Measurements from ENCODE around the gene MED22.

The MED22 gene

DNA sequence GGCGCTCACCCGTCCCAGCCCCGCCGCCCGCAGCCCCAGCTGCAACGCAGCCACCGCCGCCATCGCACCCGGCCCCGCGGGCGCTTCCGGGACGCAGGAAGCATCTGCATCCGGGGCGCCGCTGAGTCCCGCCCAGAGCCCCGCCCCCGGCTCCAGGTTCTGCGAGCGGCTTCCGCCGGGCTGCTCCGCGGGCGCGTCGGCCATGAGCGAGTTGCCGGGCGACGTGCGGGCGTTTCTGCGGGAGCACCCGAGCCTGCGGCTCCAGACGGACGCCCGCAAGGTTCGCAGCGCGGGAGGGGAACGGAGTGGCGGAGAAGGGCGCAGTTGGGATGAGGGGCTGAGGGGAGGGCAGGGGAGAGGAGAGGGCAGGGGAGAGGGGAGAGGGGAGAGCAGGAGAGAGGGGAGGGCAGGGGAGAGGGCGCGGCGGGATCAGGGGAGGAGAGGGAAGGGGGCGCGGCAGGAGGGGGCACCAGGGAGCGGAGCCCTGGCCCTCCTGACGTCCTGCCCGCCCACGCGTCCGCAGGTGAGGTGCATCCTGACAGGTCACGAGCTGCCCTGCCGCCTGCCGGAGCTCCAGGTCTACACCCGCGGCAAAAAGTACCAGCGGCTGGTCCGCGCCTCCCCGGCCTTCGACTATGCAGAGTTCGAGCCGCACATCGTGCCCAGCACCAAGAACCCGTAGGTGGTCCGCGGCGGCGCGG lies 8.6 kb upstream of the MED22 start, which contains the start of the genes SURF1 and SURF2:
TSS of gene SURF1 (minus strand) at position 97 of the 701 bp plus-strand sequence. CDS start at position 63, 34 bp downstream.
TSS of gene SURF2 (plus strand) at position 160 of the 701 bp plus-strand sequence. CDS start at position 203, 43 bp downstream.
- peak within 1 kb of the TSS; percentile 53 for H4K8ac ChIP-seq (ENCODE audit: low read length)
- H3K27ac ChIP-seq (ENCODE audit: low read length, poor library complexity, severe bottlenecking), result peak within 1 kb of the TSS; percentile 6
- H4K91ac ChIP-seq (ENCODE audit: low read length), result peak within 1 kb of the TSS; percentile 6
- peak; percentile 82 for DNase-seq
- peak within 1 kb of the TSS in 1 of 2 experiments; percentile 90 for H3K18ac ChIP-seq (ENCODE audit: low read depth in 1 of 2, low read length in 2 of 2)
- H3K27me3 ChIP-seq (ENCODE audit: control insufficient read depth in 1 of 2, insufficient read depth in 1 of 2, low read length in 2 of 2), result no peaks in the 10 kb centered on the region
- peak within 1 kb of the TSS; percentile 100 for H3K9ac ChIP-seq (ENCODE audit: low read length)
- H2AK5ac ChIP-seq (ENCODE audit: low read length, severe bottlenecking), result no peak within 1 kb of the TSS
- no peak within 1 kb of the TSS for H2BK5ac ChIP-seq (ENCODE audit: low read depth, low read length, poor library complexity, severe bottlenecking)
- H3K4me1 ChIP-seq (ENCODE audit: control insufficient read depth, insufficient read depth, low read depth, low read length), result peaks cover 24% of the 10 kb centered on the region
- H3K4ac ChIP-seq (ENCODE audit: low read depth in 1 of 2, low read length in 2 of 2), result peak within 1 kb of the TSS; percentile 49 to 62
- H3K79me1 ChIP-seq (replicated peaks; ENCODE audit: low read length, poor library complexity, severe bottlenecking), result peaks cover 44% of the 10 kb centered on the region
- H3K4me2 ChIP-seq (ENCODE audit: low read length, poor library complexity, severe bottlenecking), result peak within 1 kb of the TSS; percentile 91
- H3K36me3 ChIP-seq (ENCODE audit: control insufficient read depth in 1 of 2, insufficient read depth in 2 of 2, low read depth in 1 of 2, low read length in 2 of 2), result peaks cover 57 to 73% of the 10 kb centered on the region in 2 experiments
- peak within 1 kb of the TSS in 1 of 2 experiments; percentile 73 for H3K14ac ChIP-seq (ENCODE audit: low read length in 2 of 2)
- WGBS, result under 1% methylated on average over 65 of the region's 78 CpGs
- no peak within 1 kb of the TSS for H2BK12ac ChIP-seq (ENCODE audit: low read length in 2 of 2)
- H3K23ac ChIP-seq (ENCODE audit: low read length in 2 of 2), result peak within 1 kb of the TSS in 1 of 2 experiments; percentile 92
- H2BK120ac ChIP-seq (ENCODE audit: low read depth, low read length), result no peak within 1 kb of the TSS
- no peak within 1 kb of the TSS for H2BK15ac ChIP-seq (ENCODE audit: low read depth, poor library complexity, severe bottlenecking)
- peak within 1 kb of the TSS; percentile 29 for H2AFZ ChIP-seq (ENCODE audit: low read depth, low read length)
- peak within 1 kb of the TSS; percentile 91 to 96 for H3K4me3 ChIP-seq (ENCODE audit: insufficient read depth in 1 of 2, low read depth in 1 of 2, low read length in 2 of 2)
- H3K9me3 ChIP-seq (ENCODE audit: control insufficient read depth, low read length), result no peaks in the 10 kb centered on the region

DNA sequence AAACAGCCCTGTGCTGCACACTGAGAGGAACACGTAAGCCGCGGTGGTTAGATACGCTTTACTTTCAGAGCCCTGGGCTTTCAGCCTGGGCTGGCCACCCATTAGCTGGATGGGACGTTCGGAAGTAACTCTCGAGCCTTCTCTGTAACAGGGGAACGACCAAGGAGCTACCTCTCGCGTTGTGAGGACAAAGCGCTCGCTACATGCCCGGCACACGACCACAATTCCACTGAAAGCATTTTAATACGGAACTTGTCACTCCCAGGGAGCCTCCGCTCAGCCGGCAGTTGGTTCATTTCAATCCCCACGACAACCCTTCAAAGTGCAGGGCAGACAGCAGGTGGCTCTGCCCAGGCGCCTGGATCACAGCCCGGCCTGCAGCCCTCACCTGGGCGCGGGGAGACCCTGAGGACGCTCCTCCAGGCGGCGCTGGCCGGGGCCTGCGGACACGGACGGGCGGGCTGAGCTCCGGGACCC lies 8.0 kb upstream of the MED22 start:
- H3K18ac ChIP-seq (ENCODE audit: low read depth in 1 of 2, low read length in 2 of 2), result no peak overlapping the region
- H3K9me3 ChIP-seq (ENCODE audit: control insufficient read depth, low read length), result no peaks in the 10 kb centered on the region
- H2BK15ac ChIP-seq (ENCODE audit: low read depth, poor library complexity, severe bottlenecking), result no peak overlapping the region
- H2BK5ac ChIP-seq (ENCODE audit: low read depth, low read length, poor library complexity, severe bottlenecking), result no peak overlapping the region
- no peak overlapping the region for H2BK120ac ChIP-seq (ENCODE audit: low read depth, low read length)
- WGBS, result 3% methylated on average over 19 of the region's 31 CpGs
- H3K27me3 ChIP-seq (ENCODE audit: control insufficient read depth in 1 of 2, insufficient read depth in 1 of 2, low read length in 2 of 2), result no peaks in the 10 kb centered on the region
- H3K23ac ChIP-seq (ENCODE audit: low read length in 2 of 2), result peak overlapping the region in 1 of 2 experiments; percentile 92
- H3K36me3 ChIP-seq (ENCODE audit: control insufficient read depth in 1 of 2, insufficient read depth in 2 of 2, low read depth in 1 of 2, low read length in 2 of 2), result peaks cover 57 to 73% of the 10 kb centered on the region in 2 experiments
- peaks cover 24% of the 10 kb centered on the region for H3K4me1 ChIP-seq (ENCODE audit: control insufficient read depth, insufficient read depth, low read depth, low read length)
- H3K4me3 ChIP-seq (ENCODE audit: insufficient read depth in 1 of 2, low read depth in 1 of 2, low read length in 2 of 2), result peak overlapping the region; percentile 91 to 96
- H3K4ac ChIP-seq (ENCODE audit: low read depth in 1 of 2, low read length in 2 of 2), result peak overlapping the region; percentile 41 to 49
- no peak overlapping the region for H4K91ac ChIP-seq (ENCODE audit: low read length)
- H3K27ac ChIP-seq (ENCODE audit: low read length, poor library complexity, severe bottlenecking), result peak overlapping the region; percentile 6
- H3K79me1 ChIP-seq (replicated peaks; ENCODE audit: low read length, poor library complexity, severe bottlenecking), result peaks cover 39% of the 10 kb centered on the region
- no peak overlapping the region for H2AK5ac ChIP-seq (ENCODE audit: low read length, severe bottlenecking)
- no peak overlapping the region for H2AFZ ChIP-seq (ENCODE audit: low read depth, low read length)
- no peak overlapping the region for H3K14ac ChIP-seq (ENCODE audit: low read length in 2 of 2)
- H4K8ac ChIP-seq (ENCODE audit: low read length), result peak overlapping the region; percentile 53
- DNase-seq, result peak; percentile 48
- H3K9ac ChIP-seq (ENCODE audit: low read length), result peak overlapping the region; percentile 100
- H2BK12ac ChIP-seq (ENCODE audit: low read length in 2 of 2), result no peak overlapping the region
- H3K4me2 ChIP-seq (ENCODE audit: low read length, poor library complexity, severe bottlenecking), result peak overlapping the region; percentile 69

DNA sequence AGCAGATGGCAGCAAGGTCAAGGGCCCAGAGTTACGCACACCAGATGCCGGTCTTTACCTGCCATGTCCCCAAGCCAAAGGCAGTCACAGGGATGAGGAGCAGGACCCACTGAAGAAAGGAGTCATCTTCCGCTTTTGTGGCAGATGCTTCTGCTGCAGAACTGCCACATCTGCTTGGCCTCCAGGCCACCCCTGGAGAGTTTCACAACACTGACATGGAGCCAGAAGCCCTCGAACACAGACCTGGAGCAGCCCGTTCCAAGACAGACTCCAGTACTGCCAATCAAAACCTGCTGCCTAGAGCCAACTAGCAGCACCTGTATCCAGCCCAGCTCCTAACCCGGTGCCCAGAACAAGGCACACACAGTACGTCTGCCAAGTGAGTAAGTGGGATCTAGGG lies 6.8 kb upstream of the MED22 start:
- no peak overlapping the region for H2BK12ac ChIP-seq (ENCODE audit: low read length in 2 of 2)
- H2BK15ac ChIP-seq (ENCODE audit: low read depth, poor library complexity, severe bottlenecking), result no peak overlapping the region
- no peaks in the 10 kb centered on the region for H3K27me3 ChIP-seq (ENCODE audit: control insufficient read depth in 1 of 2, insufficient read depth in 1 of 2, low read length in 2 of 2)
- peak overlapping the region; percentile 1 to 96 for H3K4me3 ChIP-seq (ENCODE audit: insufficient read depth in 1 of 2, low read depth in 1 of 2, low read length in 2 of 2)
- peaks cover 29% of the 10 kb centered on the region for H3K4me1 ChIP-seq (ENCODE audit: control insufficient read depth, insufficient read depth, low read depth, low read length)
- no peak overlapping the region for H2BK120ac ChIP-seq (ENCODE audit: low read depth, low read length)
- H3K27ac ChIP-seq (ENCODE audit: low read length, poor library complexity, severe bottlenecking), result no peak overlapping the region
- no peak overlapping the region for H3K4ac ChIP-seq (ENCODE audit: low read depth in 1 of 2, low read length in 2 of 2)
- H3K18ac ChIP-seq (ENCODE audit: low read depth in 1 of 2, low read length in 2 of 2), result no peak overlapping the region
- H3K36me3 ChIP-seq (ENCODE audit: control insufficient read depth in 1 of 2, insufficient read depth in 2 of 2, low read depth in 1 of 2, low read length in 2 of 2), result peaks cover 57 to 70% of the 10 kb centered on the region in 2 experiments
- H3K79me1 ChIP-seq (replicated peaks; ENCODE audit: low read length, poor library complexity, severe bottlenecking), result peaks cover 37% of the 10 kb centered on the region
- H4K8ac ChIP-seq (ENCODE audit: low read length), result no peak overlapping the region
- no peak overlapping the region for H3K14ac ChIP-seq (ENCODE audit: low read length in 2 of 2)
- H2AK5ac ChIP-seq (ENCODE audit: low read length, severe bottlenecking), result no peak overlapping the region
- no peak overlapping the region for H3K23ac ChIP-seq (ENCODE audit: low read length in 2 of 2)
- H3K9me3 ChIP-seq (ENCODE audit: control insufficient read depth, low read length), result no peaks in the 10 kb centered on the region
- no peak for DNase-seq
- WGBS, result 89% methylated on average over 7 of the region's 7 CpGs
- H3K4me2 ChIP-seq (ENCODE audit: low read length, poor library complexity, severe bottlenecking), result no peak overlapping the region
- H3K9ac ChIP-seq (ENCODE audit: low read length), result peak overlapping the region; percentile 100
- H2AFZ ChIP-seq (ENCODE audit: low read depth, low read length), result no peak overlapping the region
- no peak overlapping the region for H2BK5ac ChIP-seq (ENCODE audit: low read depth, low read length, poor library complexity, severe bottlenecking)
- H4K91ac ChIP-seq (ENCODE audit: low read length), result no peak overlapping the region

DNA sequence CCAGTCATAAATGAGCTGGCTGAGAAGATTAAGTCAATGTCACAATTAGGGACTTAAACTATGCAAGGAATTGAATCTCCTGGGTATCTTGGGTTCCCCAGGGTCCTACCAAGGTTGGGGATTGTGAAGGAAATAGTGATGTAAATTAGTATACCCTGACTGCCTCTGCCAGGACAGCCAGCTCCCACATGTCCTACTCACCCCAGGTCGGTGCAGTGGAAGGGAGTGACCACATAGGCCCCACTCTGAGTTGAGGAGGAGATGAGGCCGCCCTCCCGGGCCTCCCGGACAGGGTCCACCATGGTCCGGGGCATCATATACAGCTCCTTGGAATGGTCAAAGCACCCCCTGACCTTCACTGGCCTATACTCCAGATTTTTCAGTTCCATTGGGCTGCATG lies 5.6 kb upstream of the MED22 start:
- no peak overlapping the region for H2BK12ac ChIP-seq (ENCODE audit: low read length in 2 of 2)
- 94% methylated on average over 5 of the region's 5 CpGs for WGBS

More for the DNA sequence above, 5.6 kb upstream of the MED22 start:
- H4K91ac ChIP-seq (ENCODE audit: low read length), result no peak overlapping the region
- H3K4me1 ChIP-seq (ENCODE audit: control insufficient read depth, insufficient read depth, low read depth, low read length), result peaks cover 28% of the 10 kb centered on the region
- H3K9ac ChIP-seq (ENCODE audit: low read length), result peak overlapping the region; percentile 100
- no peak overlapping the region for H4K8ac ChIP-seq (ENCODE audit: low read length)
- no peak overlapping the region for H3K18ac ChIP-seq (ENCODE audit: low read depth in 1 of 2, low read length in 2 of 2)
- DNase-seq, result no peak
- H3K4me3 ChIP-seq (ENCODE audit: insufficient read depth in 1 of 2, low read depth in 1 of 2, low read length in 2 of 2), result no peak overlapping the region
- no peaks in the 10 kb centered on the region for H3K27me3 ChIP-seq (ENCODE audit: control insufficient read depth in 1 of 2, insufficient read depth in 1 of 2, low read length in 2 of 2)
- no peak overlapping the region for H3K23ac ChIP-seq (ENCODE audit: low read length in 2 of 2)
- no peak overlapping the region for H2AFZ ChIP-seq (ENCODE audit: low read depth, low read length)
- H3K27ac ChIP-seq (ENCODE audit: low read length, poor library complexity, severe bottlenecking), result no peak overlapping the region
- no peak overlapping the region for H3K4ac ChIP-seq (ENCODE audit: low read depth in 1 of 2, low read length in 2 of 2)
- no peak overlapping the region for H3K4me2 ChIP-seq (ENCODE audit: low read length, poor library complexity, severe bottlenecking)
- H3K14ac ChIP-seq (ENCODE audit: low read length in 2 of 2), result no peak overlapping the region
- no peaks in the 10 kb centered on the region for H3K9me3 ChIP-seq (ENCODE audit: control insufficient read depth, low read length)
- H3K79me1 ChIP-seq (replicated peaks; ENCODE audit: low read length, poor library complexity, severe bottlenecking), result peaks cover 26% of the 10 kb centered on the region
- H2BK120ac ChIP-seq (ENCODE audit: low read depth, low read length), result no peak overlapping the region
- no peak overlapping the region for H2BK5ac ChIP-seq (ENCODE audit: low read depth, low read length, poor library complexity, severe bottlenecking)
- H3K36me3 ChIP-seq (ENCODE audit: control insufficient read depth in 1 of 2, insufficient read depth in 2 of 2, low read depth in 1 of 2, low read length in 2 of 2), result peaks cover 61 to 64% of the 10 kb centered on the region in 2 experiments
- H2AK5ac ChIP-seq (ENCODE audit: low read length, severe bottlenecking), result no peak overlapping the region
- H2BK15ac ChIP-seq (ENCODE audit: low read depth, poor library complexity, severe bottlenecking), result peak overlapping the region; percentile 38

All from mesenchymal stem cell (in vitro differentiated cells and primary cell).